WTC11 (cell line): Measurements from ENCODE around the gene ZNF419.
"Not testable (repeated sequence)": the region's sequence is repeated elsewhere in the genome, so short reads cannot be mapped to it uniquely, and the experiment has no call there.

Experiments used
- CTCF ChIP-seq: fragments of 200-600 bp; IDR thresholded peaks from 2 replicates; pipeline ENCODE4 v1.8.0; 2022; ENCODE audit warnings: antibody characterized with exemption
- ESRRA ChIP-seq: sonication (generic); formaldehyde crosslinking; IDR thresholded peaks from 2 replicates; pipeline ENCODE4 v1.8.1; 2022; ENCODE audit warnings: mild to moderate bottlenecking, missing genetic modification reagents, borderline replicate concordance
- NR2C2 ChIP-seq: sonication (generic); formaldehyde crosslinking; IDR thresholded peaks from 2 replicates; pipeline ENCODE4 v1.8.0; 2022; ENCODE audit warnings: mild to moderate bottlenecking, missing genetic modification reagents
- ZMAT4 ChIP-seq: fragments of 250-450 bp; sonication (Bioruptor Pico); IDR thresholded peaks from 2 replicates; pipeline ENCODE4 v1.9.0; 2021; ENCODE audit warnings: mild to moderate bottlenecking

- not testable (repeated sequence) for TF ChIP-seq CTCF; ESRRA (CRISPR knock-in tag); NR2C2 (CRISPR knock-in tag); ZMAT4 (CRISPR knock-in tag)
Observed at GRCh38 chr19:57487477-57488298, at the start of gene ZNF419.
